HS-5 (cell line): ENCODE measurements around the gene APBB2.

Experiments
- DNase-seq: peaks from one replicate; pipeline ENCODE4 v3.0.0-alpha.2; 2012; ENCODE audit warnings: low read depth

APBB2 gene

GRCh38 chr4:41135801-41136200 is 78.5 kb downstream of the APBB2 start:
- DNase-seq = no peak

- DNase-seq = no peak
Observed at GRCh38 chr4:41134581-41134980, 79.8 kb downstream of the APBB2 start.

- no peak for DNase-seq
Observed at GRCh38 chr4:41133454-41134018, 80.8 kb downstream of the APBB2 start.

GRCh38 chr4:41132055-41132683 is 82.2 kb downstream of the APBB2 start:
- DNase-seq = no peak

GRCh38 chr4:41129936-41130440 is 84.4 kb downstream of the APBB2 start:
- no peak for DNase-seq

- no peak for DNase-seq
Observed at GRCh38 chr4:41129128-41129754, 85.1 kb downstream of the APBB2 start.

- no peak for DNase-seq
Observed at GRCh38 chr4:41125558-41126311, 88.6 kb downstream of the APBB2 start.

GRCh38 chr4:41124916-41125548 is 89.3 kb downstream of the APBB2 start:
- DNase-seq = no peak

- DNase-seq = no peak
Observed at GRCh38 chr4:41122775-41123174, 91.6 kb downstream of the APBB2 start.

- DNase-seq = no peak
Observed at GRCh38 chr4:41122309-41122708, 92.0 kb downstream of the APBB2 start.

- DNase-seq = no peak
Observed at GRCh38 chr4:41121906-41122305, 92.4 kb downstream of the APBB2 start.

GRCh38 chr4:41120297-41121217 is 93.8 kb downstream of the APBB2 start:
- DNase-seq = no peak

GRCh38 chr4:41119867-41120295 is 94.5 kb downstream of the APBB2 start:
- no peak for DNase-seq

GRCh38 chr4:41111791-41112190 is 102.6 kb downstream of the APBB2 start:
- DNase-seq = no peak

GRCh38 chr4:41110050-41110449 is 104.3 kb downstream of the APBB2 start:
- no peak for DNase-seq

GRCh38 chr4:41108481-41108880 is 105.9 kb downstream of the APBB2 start:
- DNase-seq = no peak

- DNase-seq = no peak
Observed at GRCh38 chr4:41106694-41107419, 107.5 kb downstream of the APBB2 start.

- no peak for DNase-seq
Observed at GRCh38 chr4:41106081-41106480, 108.3 kb downstream of the APBB2 start.

- DNase-seq = no peak
Observed at GRCh38 chr4:41104155-41104554, 110.2 kb downstream of the APBB2 start.

- no peak for DNase-seq
Observed at GRCh38 chr4:41103657-41104056, 110.7 kb downstream of the APBB2 start.
